GM12878 (cell line): ENCODE results near the gene ACSL3. TPM values are rescaled to one million over a fixed set of nuclear protein-coding genes. Genes with fewer than 3 reads are reported as not detected.

Experiments used
- BACH1 ChIP-seq: fragments of 450-650 bp; IDR thresholded peaks from 2 replicates; pipeline ENCODE4 v1.6.1; 2017; ENCODE audit warnings: mild to moderate bottlenecking, borderline replicate concordance
- CBX3 ChIP-seq: fragments of 200-600 bp; sonication (generic); IDR thresholded peaks from 2 replicates; pipeline ENCODE4 v1.6.1; 2016; ENCODE audit warnings: low read depth, borderline replicate concordance
- DPF2 ChIP-seq: fragments of 450-650 bp; IDR thresholded peaks from 2 replicates; pipeline ENCODE4 v1.6.1; 2017; ENCODE audit warnings: mild to moderate bottlenecking
- KLF5 ChIP-seq: fragments of 450-650 bp; IDR thresholded peaks from 2 replicates; pipeline ENCODE4 v1.6.1; 2014; ENCODE audit warnings: mild to moderate bottlenecking; ENCODE audit not compliant: partially characterized antibody
- MYC ChIP-seq: IDR thresholded peaks from 2 replicates; pipeline ENCODE4 v1.6.1; 2011; ENCODE audit warnings: mild to moderate bottlenecking, low read length, moderate library complexity, inconsistent platforms; ENCODE audit not compliant: insufficient read depth, insufficient replicate concordance, insufficient read length, severe bottlenecking
- NFYB ChIP-seq: IDR thresholded peaks from 2 replicates; pipeline ENCODE4 v1.6.1; 2011; ENCODE audit warnings: low read depth, mild to moderate bottlenecking, low read length, improper control_type of control experiment, moderate library complexity; ENCODE audit not compliant: insufficient read depth
- NR2C2 ChIP-seq: IDR thresholded peaks from 2 replicates; pipeline ENCODE4 v1.6.1; 2011; ENCODE audit warnings: borderline replicate concordance, low read depth; ENCODE audit not compliant: control insufficient read depth, insufficient read length
- RAD51 ChIP-seq: fragments of 450-650 bp; IDR thresholded peaks from 2 replicates; pipeline ENCODE4 v1.6.1; 2016; ENCODE audit warnings: moderate library complexity, mild to moderate bottlenecking, inconsistent platforms
- RUNX3 ChIP-seq: IDR thresholded peaks from 2 replicates; pipeline ENCODE4 v1.6.1; 2012; ENCODE audit warnings: low read length, inconsistent platforms
- SIN3A ChIP-seq: IDR thresholded peaks from 2 replicates; pipeline ENCODE4 v1.6.1; 2012; ENCODE audit warnings: low read depth, low read length, improper control_type of control experiment
- SMAD1 ChIP-seq: fragments of 450-650 bp; IDR thresholded peaks from 2 replicates; pipeline ENCODE4 v1.6.1; 2018; ENCODE audit warnings: mild to moderate bottlenecking, low read depth; ENCODE audit not compliant: partially characterized antibody
- SMC3 ChIP-seq: IDR thresholded peaks from 2 replicates; pipeline ENCODE4 v1.6.1; 2011; ENCODE audit warnings: low read length, improper control_type of control experiment, borderline replicate concordance
- TARDBP ChIP-seq: IDR thresholded peaks from 2 replicates; pipeline ENCODE4 v1.6.1; 2016; ENCODE audit warnings: borderline replicate concordance
- TCF7 ChIP-seq: IDR thresholded peaks from 2 replicates; pipeline ENCODE4 v1.6.1; 2014; ENCODE audit warnings: antibody characterized with exemption, borderline replicate concordance
- WRNIP1 ChIP-seq: IDR thresholded peaks from 2 replicates; pipeline ENCODE4 v1.6.1; 2011; ENCODE audit warnings: low read depth, low read length, improper control_type of control experiment, borderline replicate concordance
- YY1 ChIP-seq: IDR thresholded peaks from 2 replicates; pipeline ENCODE4 v1.6.1; 2011; ENCODE audit warnings: low read depth, mild to moderate bottlenecking, low read length
- polyA plus RNA-seq, 11 experiments: library from polyadenylated mRNA; depleted of rRNA in 4 of 11; unstranded in 6 of 11; stranded (reverse) in 5 of 11; fragments of >200 nt; fragmentation: Nextera tagmentation in 4 of 11; fragmentation: Illumina TruSeq in 1 of 11; extraction: Ambion mirVana in 4 of 11; extraction: Trizol in 1 of 11; gene quantifications; 1 replicate in 1 of 11; 2 replicates in 10 of 11; pipeline versions ENCODE4 v1.2.1 to v1.2.3, GENCODE V29; 2011 to 2016; ENCODE audit warnings: inconsistent platforms in 2 of 11, missing spikeins in 2 of 11, low read depth in 1 of 11
- total RNA-seq, 4 experiments: library from RNA; depleted of rRNA in 3 of 4; stranded (reverse); fragments of >200 nt in 3 of 4; fragmentation: Illumina TruSeq in 1 of 4; extraction: Trizol in 1 of 4; gene quantifications; 2 replicates each; pipeline versions ENCODE4 v1.2.1 to v1.2.3, GENCODE V29; 2013 to 2021
- TF ChIP-seq, protein P1 (sequence below), 3 experiments: IDR thresholded peaks in 2 of 3; conservative IDR thresholded peaks in 1 of 3; 2 replicates each; pipeline ENCODE4 v1.5.1; 2011; ENCODE audit warnings: low read depth in 3 of 3, low read length in 3 of 3, mild to moderate bottlenecking in 3 of 3, control low read depth in 2 of 3, moderate library complexity in 2 of 3, inconsistent platforms in 1 of 3, mixed read lengths in 1 of 3; ENCODE audit not compliant: control insufficient read depth in 2 of 3, insufficient read depth in 1 of 3; ENCODE audit errors: extremely low read depth in 1 of 3
- TF ChIP-seq, protein P2 (sequence below): IDR thresholded peaks from 2 replicates; pipeline ENCODE4 v1.6.1; 2011; ENCODE audit warnings: low read depth, mild to moderate bottlenecking, low read length, moderate library complexity, borderline replicate concordance; ENCODE audit errors: extremely low read depth
- TF ChIP-seq, protein P3 (sequence below): fragments of 450-650 bp; IDR thresholded peaks from 2 replicates; pipeline ENCODE4 v1.6.1; 2017; ENCODE audit warnings: mild to moderate bottlenecking, moderate library complexity
- TF ChIP-seq, protein P4 (sequence below): fragments of 150-350 bp; IDR thresholded peaks from 2 replicates; pipeline ENCODE4 v1.6.1; 2014; ENCODE audit warnings: mild to moderate bottlenecking, low read depth, low read length

ACSL3 gene
- total and polyA plus RNA-seq, 10 of the 15 experiments (the other 5 are each of a cell fraction or from before 2014, with no cell fraction given): 15.6 to 83.9 (median 56.7) TPM

DNA sequence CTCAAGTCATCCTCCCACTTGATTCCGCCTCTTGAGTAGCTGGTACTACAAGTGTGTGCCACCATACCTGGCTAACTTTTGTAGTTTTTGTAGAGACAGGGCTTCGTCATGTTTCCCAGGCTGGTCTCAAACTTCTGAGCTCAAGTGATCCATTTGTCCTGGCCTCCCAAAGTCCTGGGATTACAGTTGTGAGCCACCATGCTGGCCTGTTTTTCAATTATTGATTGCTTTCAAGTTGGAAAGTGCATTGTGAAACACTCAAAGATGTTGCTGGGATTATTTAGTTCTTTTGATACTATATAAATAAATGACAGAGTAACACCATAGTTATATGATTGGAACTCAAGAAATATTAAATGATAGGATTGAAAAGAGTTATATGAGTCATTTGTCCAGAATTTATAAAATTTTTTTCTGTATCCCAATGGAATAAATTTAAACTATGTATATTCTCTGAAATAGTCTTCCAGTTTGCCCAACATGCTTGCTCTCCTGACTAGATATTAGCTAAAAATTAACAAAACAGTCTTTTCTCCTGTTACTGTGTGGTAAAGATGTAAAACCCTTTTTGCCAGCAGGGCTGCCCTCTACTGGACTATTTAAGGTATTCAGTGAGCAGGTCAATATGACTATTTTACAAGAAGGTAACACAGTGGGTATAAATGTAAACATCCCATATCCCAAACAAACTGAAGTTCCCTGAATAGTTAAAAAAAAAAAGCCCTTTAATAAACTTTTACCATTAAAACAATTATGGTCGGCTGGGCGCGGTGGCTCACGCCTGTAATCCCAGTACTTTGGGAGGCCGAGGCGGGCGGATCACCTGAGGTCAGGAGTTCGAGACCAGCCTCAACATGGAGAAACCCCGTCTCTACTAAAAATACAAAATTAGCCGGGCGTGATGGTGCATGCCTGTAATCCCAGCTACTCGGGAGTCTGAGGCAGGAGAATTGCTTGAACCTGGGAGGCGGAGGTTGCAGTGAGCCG, 42.7 kb downstream of the ACSL3 start (continued):
- TF ChIP-seq DPF2 (no peak), KLF5 (no peak), WRNIP1 (no peak), NR2C2 (no peak), SMC3 (peak; percentile 78), NFYB (no peak), SIN3A (no peak), TARDBP (no peak), RUNX3 (peak; percentile 29; the same call in 1 of the 2 replicates), YY1 (no peak), CBX3 (no peak), BACH1 (no peak), TCF7 (no peak), MYC (no peak), RAD51 (no peak), SMAD1 (no peak)
- TF ChIP-seq, protein P1, sequence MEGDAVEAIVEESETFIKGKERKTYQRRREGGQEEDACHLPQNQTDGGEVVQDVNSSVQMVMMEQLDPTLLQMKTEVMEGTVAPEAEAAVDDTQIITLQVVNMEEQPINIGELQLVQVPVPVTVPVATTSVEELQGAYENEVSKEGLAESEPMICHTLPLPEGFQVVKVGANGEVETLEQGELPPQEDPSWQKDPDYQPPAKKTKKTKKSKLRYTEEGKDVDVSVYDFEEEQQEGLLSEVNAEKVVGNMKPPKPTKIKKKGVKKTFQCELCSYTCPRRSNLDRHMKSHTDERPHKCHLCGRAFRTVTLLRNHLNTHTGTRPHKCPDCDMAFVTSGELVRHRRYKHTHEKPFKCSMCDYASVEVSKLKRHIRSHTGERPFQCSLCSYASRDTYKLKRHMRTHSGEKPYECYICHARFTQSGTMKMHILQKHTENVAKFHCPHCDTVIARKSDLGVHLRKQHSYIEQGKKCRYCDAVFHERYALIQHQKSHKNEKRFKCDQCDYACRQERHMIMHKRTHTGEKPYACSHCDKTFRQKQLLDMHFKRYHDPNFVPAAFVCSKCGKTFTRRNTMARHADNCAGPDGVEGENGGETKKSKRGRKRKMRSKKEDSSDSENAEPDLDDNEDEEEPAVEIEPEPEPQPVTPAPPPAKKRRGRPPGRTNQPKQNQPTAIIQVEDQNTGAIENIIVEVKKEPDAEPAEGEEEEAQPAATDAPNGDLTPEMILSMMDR (IDR thresholded peaks at IDR 0.05 in 2 of 3, conservative IDR thresholded peaks at IDR 0.05 in 1 of 3; ENCODE audit: control insufficient read depth in 2 of 3, extremely low read depth in 1 of 3, insufficient read depth in 1 of 3, low read depth in 3 of 3, low read length in 3 of 3): peak; percentile 62 to 77 (median 66); a peak in 5 of 6 replicates
- TF ChIP-seq, protein P2, sequence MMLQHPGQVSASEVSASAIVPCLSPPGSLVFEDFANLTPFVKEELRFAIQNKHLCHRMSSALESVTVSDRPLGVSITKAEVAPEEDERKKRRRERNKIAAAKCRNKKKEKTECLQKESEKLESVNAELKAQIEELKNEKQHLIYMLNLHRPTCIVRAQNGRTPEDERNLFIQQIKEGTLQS: no peak
- TF ChIP-seq, protein P3, sequence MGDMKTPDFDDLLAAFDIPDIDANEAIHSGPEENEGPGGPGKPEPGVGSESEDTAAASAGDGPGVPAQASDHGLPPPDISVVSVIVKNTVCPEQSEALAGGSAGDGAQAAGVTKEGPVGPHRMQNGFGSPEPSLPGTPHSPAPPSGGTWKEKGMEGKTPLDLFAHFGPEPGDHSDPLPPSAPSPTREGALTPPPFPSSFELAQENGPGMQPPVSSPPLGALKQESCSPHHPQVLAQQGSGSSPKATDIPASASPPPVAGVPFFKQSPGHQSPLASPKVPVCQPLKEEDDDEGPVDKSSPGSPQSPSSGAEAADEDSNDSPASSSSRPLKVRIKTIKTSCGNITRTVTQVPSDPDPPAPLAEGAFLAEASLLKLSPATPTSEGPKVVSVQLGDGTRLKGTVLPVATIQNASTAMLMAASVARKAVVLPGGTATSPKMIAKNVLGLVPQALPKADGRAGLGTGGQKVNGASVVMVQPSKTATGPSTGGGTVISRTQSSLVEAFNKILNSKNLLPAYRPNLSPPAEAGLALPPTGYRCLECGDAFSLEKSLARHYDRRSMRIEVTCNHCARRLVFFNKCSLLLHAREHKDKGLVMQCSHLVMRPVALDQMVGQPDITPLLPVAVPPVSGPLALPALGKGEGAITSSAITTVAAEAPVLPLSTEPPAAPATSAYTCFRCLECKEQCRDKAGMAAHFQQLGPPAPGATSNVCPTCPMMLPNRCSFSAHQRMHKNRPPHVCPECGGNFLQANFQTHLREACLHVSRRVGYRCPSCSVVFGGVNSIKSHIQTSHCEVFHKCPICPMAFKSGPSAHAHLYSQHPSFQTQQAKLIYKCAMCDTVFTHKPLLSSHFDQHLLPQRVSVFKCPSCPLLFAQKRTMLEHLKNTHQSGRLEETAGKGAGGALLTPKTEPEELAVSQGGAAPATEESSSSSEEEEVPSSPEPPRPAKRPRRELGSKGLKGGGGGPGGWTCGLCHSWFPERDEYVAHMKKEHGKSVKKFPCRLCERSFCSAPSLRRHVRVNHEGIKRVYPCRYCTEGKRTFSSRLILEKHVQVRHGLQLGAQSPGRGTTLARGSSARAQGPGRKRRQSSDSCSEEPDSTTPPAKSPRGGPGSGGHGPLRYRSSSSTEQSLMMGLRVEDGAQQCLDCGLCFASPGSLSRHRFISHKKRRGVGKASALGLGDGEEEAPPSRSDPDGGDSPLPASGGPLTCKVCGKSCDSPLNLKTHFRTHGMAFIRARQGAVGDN: no peak
- TF ChIP-seq, protein P4, sequence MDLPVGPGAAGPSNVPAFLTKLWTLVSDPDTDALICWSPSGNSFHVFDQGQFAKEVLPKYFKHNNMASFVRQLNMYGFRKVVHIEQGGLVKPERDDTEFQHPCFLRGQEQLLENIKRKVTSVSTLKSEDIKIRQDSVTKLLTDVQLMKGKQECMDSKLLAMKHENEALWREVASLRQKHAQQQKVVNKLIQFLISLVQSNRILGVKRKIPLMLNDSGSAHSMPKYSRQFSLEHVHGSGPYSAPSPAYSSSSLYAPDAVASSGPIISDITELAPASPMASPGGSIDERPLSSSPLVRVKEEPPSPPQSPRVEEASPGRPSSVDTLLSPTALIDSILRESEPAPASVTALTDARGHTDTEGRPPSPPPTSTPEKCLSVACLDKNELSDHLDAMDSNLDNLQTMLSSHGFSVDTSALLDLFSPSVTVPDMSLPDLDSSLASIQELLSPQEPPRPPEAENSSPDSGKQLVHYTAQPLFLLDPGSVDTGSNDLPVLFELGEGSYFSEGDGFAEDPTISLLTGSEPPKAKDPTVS: no peak
- TF ChIP-seq, all 136 proteins: peak for 5
